Aorta (tissue), 5 donors: ENCODE results near the gene SLC5A6. TPM values are rescaled to one million over a fixed set of nuclear protein-coding genes. Genes with fewer than 3 reads are reported as not detected.

Experiments used
- ATAC-seq: fragments of 200-7000 bp; cut with Tn5 transposase; one replicate; pipeline ENCODE4 v1.9.1; 2022; ENCODE audit warnings: moderate library complexity; ENCODE audit not compliant: low FRiP score
- DNase-seq, 2 donors: peaks; one replicate each; pipeline ENCODE4 v3.0.0-alpha.2; 2020
- H3K27ac ChIP-seq, 2 donors: one replicate each; pipeline ENCODE4 v1.5.1; 2013; ENCODE audit warnings: low read length in 2 of 2, mild to moderate bottlenecking in 2 of 2, moderate library complexity in 2 of 2, control low read depth in 1 of 2, inconsistent platforms in 1 of 2, low read depth in 1 of 2
- H3K27me3 ChIP-seq, 2 donors: one replicate each; pipeline ENCODE4 v1.6.1; 2013; ENCODE audit warnings: control low read depth in 1 of 2, low read length in 1 of 2, mild to moderate bottlenecking in 1 of 2, moderate library complexity in 1 of 2; ENCODE audit not compliant: insufficient read depth in 2 of 2, control insufficient read depth in 1 of 2
- H3K36me3 ChIP-seq, 2 donors: one replicate each; pipeline ENCODE4 v1.6.1; 2013; ENCODE audit warnings: control low read depth in 1 of 2, low read length in 1 of 2, mild to moderate bottlenecking in 1 of 2; ENCODE audit not compliant: insufficient read depth in 2 of 2, control insufficient read depth in 1 of 2
- H3K4me1 ChIP-seq, 2 donors: one replicate each; pipeline ENCODE4 v1.6.1; 2013; ENCODE audit warnings: low read length in 2 of 2, control low read depth in 1 of 2, mild to moderate bottlenecking in 1 of 2, moderate library complexity in 1 of 2; ENCODE audit not compliant: insufficient read depth in 2 of 2, control insufficient read depth in 1 of 2
- H3K4me3 ChIP-seq, 2 donors: one replicate each; pipeline ENCODE4 v1.5.1; 2013; ENCODE audit warnings: low read length in 2 of 2, control low read depth in 1 of 2, mild to moderate bottlenecking in 1 of 2
- H3K9me3 ChIP-seq: one replicate; pipeline ENCODE4 v1.6.1; 2013; ENCODE audit warnings: mild to moderate bottlenecking, low read length; ENCODE audit not compliant: control insufficient read depth
- WGBS, 2 donors: extraction: QIAGEN DNeasy Blood & Tissue Kit; methylation state at CpG; one replicate each; pipeline ENCODE4 v1.1.7; 2013; 5-methylcytosine and 5-hydroxymethylcytosine counted together
- intact Hi-C, 2 donors: fragments of 100-400 bp; cut with DNase I; formaldehyde crosslinking; loops; one replicate each; pipeline versions ENCODE4 v1.14.2 to v1.15.0; 2022
- polyA plus RNA-seq, 2 donors: library from polyadenylated mRNA; stranded (reverse); fragments of 200-250 nt; gene quantifications; one replicate each; pipeline ENCODE4 v1.2.3, GENCODE V29; 2013
- total RNA-seq, 2 donors: library from RNA; stranded (reverse); fragmentation: NEBNext Ultra II Directional; extraction: Animal tissue kit (Norgen Biotek cat#: 25700); gene quantifications; one replicate each; pipeline ENCODE4 v1.2.1, GENCODE V29; 2021
- donor health status: healthy with polysubstance abuse.
- donor health status: Bipolar disorder and iron deficiency.
- donor health status: DM: no; HTN: no; CAD: no.
- donor health status: DM: no; HTN: no; CAD: no.
- donor health status: DM: yes; HTN: yes; CAD: no.

The SLC5A6 gene
- total and polyA plus RNA-seq, 4 donors: 16.4 to 24.7 (median 19.6) TPM

DNA sequence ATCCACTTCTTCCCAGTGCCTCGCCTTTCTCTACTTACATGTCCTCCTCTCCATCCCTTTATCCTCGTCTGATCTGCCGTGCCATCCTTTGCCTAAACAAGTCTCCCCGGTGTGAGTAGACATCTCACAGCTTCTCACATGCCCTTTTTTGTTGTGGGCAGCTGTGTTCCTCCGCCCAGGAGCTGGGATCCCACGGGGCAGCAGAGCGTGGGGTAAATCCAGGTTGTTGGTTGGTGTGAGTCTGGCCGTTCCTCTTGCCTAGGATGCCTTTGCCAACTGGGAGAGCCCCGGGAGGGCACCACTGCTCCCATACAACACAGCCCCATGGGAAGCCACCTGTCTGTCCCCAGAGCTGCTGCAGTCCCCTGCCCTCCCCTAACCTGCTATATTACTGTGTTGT is 28.3 kb upstream of the SLC5A6 start:
- Histone ChIP-seq H3K36me3 (peaks cover 0 to 13% of the 10 kb centered on the region in 2 donors), H3K4me3 (no peak overlapping the region), H3K4me1 (no peaks in the 10 kb centered on the region), H3K27me3 (no peaks in the 10 kb centered on the region), H3K27ac (no peak overlapping the region), H3K9me3 (no peaks in the 10 kb centered on the region)
- WGBS, 2 donors: 87 to 91% methylated on average over 9 of the region's 9 CpGs
- DNase-seq (peak in 1 of 2 donors; percentile 16), ATAC-seq (no peak)
- intact Hi-C loops: no loop called here

DNA sequence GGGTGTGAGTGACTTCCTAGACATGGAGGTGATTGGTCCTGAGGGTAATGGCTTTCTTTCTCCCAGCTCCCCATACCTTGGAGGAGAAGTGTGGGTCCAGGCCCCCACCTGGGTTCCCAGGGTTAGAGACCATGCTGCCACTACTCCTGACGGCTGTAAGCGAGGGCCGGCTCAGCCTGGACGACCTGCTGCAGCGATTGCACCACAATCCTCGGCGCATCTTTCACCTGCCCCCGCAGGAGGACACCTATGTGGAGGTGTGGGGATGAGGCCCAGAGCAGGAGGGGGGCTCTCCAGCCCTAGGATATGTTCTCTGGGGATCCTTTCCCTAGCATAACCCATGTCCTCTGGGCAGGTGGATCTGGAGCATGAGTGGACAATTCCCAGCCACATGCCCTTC is 26.9 kb upstream of the SLC5A6 start:
- DNase-seq (peak in 1 of 2 donors; percentile 29), ATAC-seq (no peak)
- Histone ChIP-seq H3K27me3 (no peaks in the 10 kb centered on the region), H3K36me3 (peaks cover 3 to 20% of the 10 kb centered on the region in 2 donors), H3K4me3 (no peak overlapping the region), H3K27ac (no peak overlapping the region), H3K4me1 (no peaks in the 10 kb centered on the region), H3K9me3 (no peaks in the 10 kb centered on the region)
- intact Hi-C loops: no loop called here
- WGBS, 2 donors: 96 to 97% methylated on average over 8 of the region's 8 CpGs

DNA sequence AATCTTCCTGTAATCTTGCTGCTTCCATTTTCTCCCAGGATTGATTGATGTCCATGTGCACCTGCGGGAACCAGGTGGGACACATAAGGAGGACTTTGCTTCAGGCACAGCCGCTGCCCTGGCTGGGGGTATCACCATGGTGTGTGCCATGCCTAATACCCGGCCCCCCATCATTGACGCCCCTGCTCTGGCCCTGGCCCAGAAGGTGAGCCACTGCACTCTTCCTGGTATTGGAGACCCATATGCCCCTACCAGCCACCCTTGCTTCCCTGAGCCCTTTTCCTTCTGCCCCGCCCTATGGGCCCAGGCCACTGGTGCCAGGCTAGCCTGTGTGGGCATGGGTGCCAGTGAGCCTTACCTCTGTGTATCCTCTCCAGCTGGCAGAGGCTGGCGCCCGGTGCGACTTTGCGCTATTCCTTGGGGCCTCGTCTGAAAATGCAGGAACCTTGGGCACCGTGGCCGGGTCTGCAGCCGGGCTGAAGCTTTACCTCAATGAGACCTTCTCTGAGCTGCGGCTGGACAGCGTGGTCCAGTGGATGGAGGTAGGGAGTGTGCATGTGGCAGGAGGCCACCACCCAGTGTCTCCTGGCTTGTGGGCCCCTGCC is 25.4 kb upstream of the SLC5A6 start:
- peak in 1 of 2 donors; percentile 25 for DNase-seq
- peaks cover 3 to 17% of the 10 kb centered on the region in 2 donors for H3K36me3 ChIP-seq

DNA sequence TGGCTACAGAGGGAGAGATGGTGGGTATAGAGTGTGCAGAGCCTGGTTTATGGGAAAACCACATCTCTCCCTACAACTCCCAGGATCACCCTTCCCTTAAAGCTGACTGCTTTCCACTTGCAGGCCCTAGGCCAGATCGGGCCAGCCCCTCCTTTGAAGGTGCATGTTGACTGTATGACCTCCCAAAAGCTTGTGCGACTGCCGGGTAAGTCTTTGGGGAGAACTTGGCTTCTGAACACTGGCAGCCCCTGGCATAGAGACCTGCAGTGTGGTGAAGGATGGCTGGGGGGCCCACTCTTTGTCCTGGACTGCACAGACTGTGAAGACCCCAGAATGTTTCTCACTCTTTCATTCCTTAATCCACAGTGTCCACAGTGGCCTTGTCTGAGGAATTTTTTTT is 24.6 kb upstream of the SLC5A6 start:
- Histone ChIP-seq H3K9me3 (no peaks in the 10 kb centered on the region), H3K36me3 (peaks cover 3 to 24% of the 10 kb centered on the region in 2 donors), H3K4me3 (no peak overlapping the region), H3K27ac (no peak overlapping the region), H3K4me1 (no peaks in the 10 kb centered on the region), H3K27me3 (no peaks in the 10 kb centered on the region)
- no peak for ATAC-seq
- intact Hi-C loops: no loop called here
- WGBS, 2 donors: 81 to 88% methylated on average over 3 of the region's 3 CpGs
- peak in 1 of 2 donors; percentile 21 for DNase-seq

More for the DNA sequence above, 25.4 kb upstream of the SLC5A6 start:
- no peaks in the 10 kb centered on the region for H3K9me3 ChIP-seq
- H3K4me1 ChIP-seq: no peaks in the 10 kb centered on the region
- intact Hi-C loops: no loop called here
- ATAC-seq: no peak
- H3K4me3 ChIP-seq: no peak overlapping the region
- WGBS, 2 donors: 94 to 95% methylated on average over 15 of the region's 15 CpGs
- H3K27ac ChIP-seq: no peak overlapping the region
- H3K27me3 ChIP-seq: no peaks in the 10 kb centered on the region

DNA sequence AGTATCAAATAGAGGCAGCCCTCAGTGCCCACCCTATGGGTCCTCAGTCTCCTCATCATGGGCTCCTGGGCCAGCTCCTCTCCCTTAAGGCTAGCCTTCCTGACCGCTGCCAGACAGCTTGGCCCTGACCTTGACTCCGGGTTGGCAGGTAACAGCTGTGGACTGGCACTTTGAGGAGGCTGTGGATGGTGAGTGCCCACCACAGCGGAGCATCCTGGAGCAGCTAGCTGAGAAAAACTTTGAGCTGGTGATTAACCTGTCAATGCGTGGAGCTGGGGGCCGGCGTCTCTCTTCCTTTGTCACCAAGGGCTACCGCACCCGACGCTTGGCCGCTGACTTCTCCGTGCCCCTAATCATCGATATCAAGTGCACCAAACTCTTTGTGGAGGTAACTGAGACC is 24.1 kb upstream of the SLC5A6 start:
- WGBS, 2 donors: 94 to 96% methylated on average over 12 of the region's 12 CpGs
- Histone ChIP-seq H3K27ac (no peak overlapping the region), H3K4me1 (no peaks in the 10 kb centered on the region), H3K4me3 (no peak overlapping the region), H3K9me3 (no peaks in the 10 kb centered on the region), H3K36me3 (peaks cover 3 to 26% of the 10 kb centered on the region in 2 donors), H3K27me3 (no peaks in the 10 kb centered on the region)
- DNase-seq (peak in 1 of 2 donors; percentile 17), ATAC-seq (no peak)
- intact Hi-C loops: no loop called here

DNA sequence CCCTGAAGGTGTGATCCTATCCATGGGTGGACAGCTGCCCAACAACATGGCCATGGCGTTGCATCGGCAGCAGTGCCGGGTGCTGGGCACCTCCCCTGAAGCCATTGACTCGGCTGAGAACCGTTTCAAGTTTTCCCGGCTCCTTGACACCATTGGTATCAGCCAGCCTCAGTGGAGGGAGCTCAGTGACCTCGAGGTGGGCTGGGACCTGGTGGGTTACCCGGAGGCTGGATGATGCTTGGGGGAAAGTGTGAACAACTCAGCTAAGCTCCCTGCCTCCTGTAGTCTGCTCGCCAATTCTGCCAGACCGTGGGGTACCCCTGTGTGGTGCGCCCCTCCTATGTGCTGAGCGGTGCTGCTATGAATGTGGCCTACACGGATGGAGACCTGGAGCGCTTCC is 21.3 kb upstream of the SLC5A6 start:
- Histone ChIP-seq H3K9me3 (no peaks in the 10 kb centered on the region), H3K4me1 (no peaks in the 10 kb centered on the region), H3K27ac (no peak overlapping the region), H3K36me3 (peaks cover 3 to 22% of the 10 kb centered on the region in 2 donors), H3K27me3 (no peaks in the 10 kb centered on the region), H3K4me3 (no peak overlapping the region)
- 93 to 95% methylated on average over 14 of the region's 14 CpGs for WGBS, 2 donors
- DNase-seq (peak in 1 of 2 donors; percentile 65), ATAC-seq (no peak)
- intact Hi-C loops: no loop called here

DNA sequence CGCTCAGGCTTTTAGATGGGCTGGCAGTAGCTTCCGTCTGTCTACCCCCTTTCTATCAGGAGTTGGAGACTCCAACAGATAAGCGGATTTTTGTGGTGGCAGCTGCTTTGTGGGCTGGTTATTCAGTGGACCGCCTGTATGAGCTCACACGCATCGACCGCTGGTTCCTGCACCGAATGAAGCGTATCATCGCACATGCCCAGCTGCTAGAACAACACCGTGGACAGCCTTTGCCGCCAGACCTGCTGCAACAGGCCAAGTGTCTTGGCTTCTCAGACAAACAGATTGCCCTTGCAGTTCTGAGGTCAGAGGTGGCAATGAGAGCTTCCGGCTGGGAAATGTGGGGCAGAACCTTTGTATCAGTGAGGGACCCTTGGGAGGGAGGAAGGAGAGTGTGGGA is 19.9 kb upstream of the SLC5A6 start:
- Histone ChIP-seq H3K27me3 (no peaks in the 10 kb centered on the region), H3K27ac (no peak overlapping the region), H3K36me3 (peaks cover 3 to 19% of the 10 kb centered on the region in 2 donors), H3K4me3 (no peak overlapping the region), H3K4me1 (no peaks in the 10 kb centered on the region), H3K9me3 (no peaks in the 10 kb centered on the region)
- DNase-seq (peak in 1 of 2 donors; percentile 44), ATAC-seq (no peak)
- intact Hi-C loops: no loop called here
- 93 to 95% methylated on average over 13 of the region's 13 CpGs for WGBS, 2 donors

DNA sequence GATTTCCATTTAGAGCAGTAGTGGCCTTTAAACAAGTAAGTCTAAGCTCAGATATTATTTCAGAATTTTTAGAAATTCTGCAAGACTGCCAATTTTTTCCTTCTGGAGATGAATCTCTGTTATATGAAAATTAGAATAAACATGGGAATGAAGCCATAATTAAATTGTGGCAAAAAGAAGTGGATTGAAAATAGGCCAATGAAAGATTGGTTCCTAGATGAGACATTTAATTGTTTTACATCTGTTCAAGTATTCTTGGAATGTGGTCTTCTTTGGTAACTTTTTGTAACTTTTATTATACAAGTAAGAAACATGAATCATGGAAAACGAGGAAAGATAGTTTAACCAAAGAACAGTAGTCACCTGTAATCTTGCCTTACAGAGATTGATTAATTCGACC is 15.4 kb upstream of the SLC5A6 start:
- H3K9me3 ChIP-seq: no peaks in the 10 kb centered on the region
- intact Hi-C loops: no loop called here
- H3K36me3 ChIP-seq: peaks cover 3 to 15% of the 10 kb centered on the region in 2 donors

DNA sequence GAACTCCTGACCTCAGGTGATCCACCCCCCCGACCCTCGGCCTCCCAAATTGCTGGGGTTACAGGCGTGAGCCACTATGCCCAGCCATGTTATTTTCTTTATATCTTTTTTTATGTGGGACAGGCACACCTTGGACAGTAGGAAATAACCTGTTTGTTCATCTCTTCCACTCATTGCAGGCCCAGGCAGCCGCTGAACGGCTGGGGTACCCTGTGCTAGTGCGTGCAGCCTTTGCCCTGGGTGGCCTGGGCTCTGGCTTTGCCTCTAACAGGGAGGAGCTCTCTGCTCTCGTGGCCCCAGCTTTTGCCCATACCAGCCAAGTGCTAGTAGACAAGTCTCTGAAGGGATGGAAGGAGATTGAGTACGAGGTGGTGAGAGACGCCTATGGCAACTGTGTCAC is 13.5 kb upstream of the SLC5A6 start:
- DNase-seq (peak in 1 of 2 donors; percentile 61), ATAC-seq (no peak)
- 89 to 91% methylated on average over 9 of the region's 9 CpGs for whole genome bisulfite sequencing, 2 donors
- Histone ChIP-seq H3K27me3 (no peaks in the 10 kb centered on the region), H3K4me1 (no peaks in the 10 kb centered on the region), H3K9me3 (no peaks in the 10 kb centered on the region), H3K27ac (no peak overlapping the region), H3K4me3 (no peak overlapping the region), H3K36me3 (peaks cover 3 to 7% of the 10 kb centered on the region in 2 donors)
- intact Hi-C loops: no loop called here

More for the DNA sequence above, 15.4 kb upstream of the SLC5A6 start:
- no peaks in the 10 kb centered on the region for H3K4me1 ChIP-seq
- H3K4me3 ChIP-seq: no peak overlapping the region
- H3K27ac ChIP-seq: no peak overlapping the region
- DNase-seq (no peak), ATAC-seq (no peak)
- 81 to 83% methylated on average over 2 of the region's 2 CpGs for WGBS, 2 donors
- H3K27me3 ChIP-seq: no peaks in the 10 kb centered on the region
